HG03457 (cell line): ENCODE measurements around the gene EXT2.

Experiments used
- ATAC-seq: cut with Tn5 transposase; IDR thresholded peaks from one replicate; pipeline ENCODE4 v1.9.1; 2021; ENCODE audit warnings: moderate number of reproducible peaks; ENCODE audit not compliant: unreplicated experiment

Gene EXT2

DNA sequence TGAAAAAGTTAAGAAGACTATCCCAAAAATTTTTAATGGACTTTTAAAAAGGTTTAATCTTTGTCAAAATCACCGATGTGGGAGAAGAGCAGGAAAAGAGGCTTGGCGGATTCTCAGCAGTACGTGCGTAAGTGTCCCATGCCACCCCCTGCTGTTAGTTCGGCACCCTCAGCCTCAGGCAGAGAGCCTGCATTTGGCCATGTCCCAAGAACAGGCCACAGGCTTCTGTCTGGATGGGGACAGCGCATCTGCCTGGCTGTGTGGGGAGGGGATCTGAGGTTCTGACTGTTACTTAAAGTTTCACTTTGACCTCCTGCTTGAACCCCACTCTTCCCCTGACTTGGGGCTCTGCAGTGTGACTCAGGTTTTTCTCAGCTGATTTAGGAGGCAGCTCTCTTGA lies 35.3 kb downstream of the EXT2 start:
- no peak for ATAC-seq

DNA sequence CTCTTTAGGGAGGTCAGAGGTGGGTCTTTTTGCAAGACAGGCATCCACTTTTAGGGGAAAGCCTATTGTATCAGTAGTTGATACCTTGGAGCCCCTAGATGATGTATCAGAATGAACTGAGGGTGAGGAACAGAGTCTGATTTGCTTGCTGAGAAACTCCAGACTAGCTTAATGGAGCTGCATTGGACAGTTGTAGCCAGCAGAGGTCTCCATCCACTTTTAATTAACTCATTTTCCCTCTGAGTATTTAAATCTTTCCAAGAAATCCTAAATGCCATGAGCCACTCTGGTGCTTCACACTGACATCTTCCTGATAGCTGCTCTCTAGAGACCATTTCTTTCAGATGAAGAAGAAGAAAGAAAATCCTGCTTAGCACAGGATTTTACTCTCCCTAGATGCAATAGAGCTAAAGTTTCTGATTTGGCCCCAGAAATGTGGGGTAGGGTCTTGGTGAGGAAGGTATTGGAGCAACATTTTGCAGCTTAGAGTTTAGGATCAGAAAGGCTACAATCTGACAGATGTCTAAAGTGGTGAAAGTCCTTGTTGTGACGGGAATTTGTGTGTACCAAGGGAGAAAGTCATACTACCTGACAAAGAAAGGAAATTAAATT lies 38.0 kb downstream of the EXT2 start:
- ATAC-seq = no peak

DNA sequence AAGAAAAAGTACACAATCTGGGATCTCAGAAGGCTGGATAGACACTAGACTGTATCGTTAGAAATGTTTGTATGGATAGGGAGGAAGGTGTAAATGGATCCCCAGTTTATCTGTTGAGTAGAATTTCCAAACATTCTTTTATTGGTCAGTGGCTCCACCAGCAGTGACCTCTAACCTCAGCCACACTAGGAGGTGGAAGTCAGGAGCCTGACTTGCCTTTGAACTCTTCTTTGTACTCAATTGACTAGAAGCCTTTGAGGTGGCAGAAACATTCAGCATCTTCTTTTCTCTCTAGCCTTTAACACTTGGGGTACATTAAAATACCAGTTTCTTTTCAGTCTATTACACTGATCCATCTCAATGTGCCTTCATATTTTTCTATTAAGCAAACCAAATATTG lies 39.1 kb downstream of the EXT2 start:
- ATAC-seq = no peak

DNA sequence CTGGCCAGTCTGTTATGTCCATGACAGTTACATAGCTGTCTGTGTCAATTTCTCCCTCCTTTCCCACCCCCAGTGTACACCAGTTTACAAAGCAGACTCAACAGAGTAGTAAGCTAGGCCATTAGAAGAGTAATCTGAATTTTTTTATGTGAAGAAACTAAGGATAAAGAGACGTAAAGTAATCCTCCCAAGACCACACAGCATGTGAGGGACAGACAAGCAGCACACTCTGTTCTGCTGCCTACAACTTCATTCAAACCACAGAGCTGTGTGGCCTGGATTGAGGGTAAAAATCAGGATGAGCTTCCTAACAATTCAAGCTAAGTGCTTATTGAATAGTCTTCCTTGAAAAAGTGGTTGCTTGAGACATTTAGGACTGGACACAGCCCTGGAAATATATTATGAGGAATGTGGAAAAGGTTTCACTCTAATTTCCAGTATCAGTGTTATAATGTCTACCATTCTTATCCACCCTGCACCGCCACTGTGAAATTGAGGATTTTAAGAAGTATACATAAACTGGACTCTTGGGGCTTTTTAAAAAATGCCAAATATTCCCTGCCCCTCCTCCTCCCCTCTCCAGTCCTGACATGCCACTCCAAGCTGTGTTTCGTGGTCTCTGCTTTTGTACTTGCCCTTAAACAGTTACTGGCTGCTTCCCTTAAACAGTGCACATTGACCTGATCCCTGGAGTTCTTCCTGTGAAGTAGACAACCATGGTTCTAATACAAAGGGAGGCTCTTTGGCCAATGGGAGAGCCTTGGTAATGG lies 40.9 kb downstream of the EXT2 start:
- no peak for ATAC-seq

DNA sequence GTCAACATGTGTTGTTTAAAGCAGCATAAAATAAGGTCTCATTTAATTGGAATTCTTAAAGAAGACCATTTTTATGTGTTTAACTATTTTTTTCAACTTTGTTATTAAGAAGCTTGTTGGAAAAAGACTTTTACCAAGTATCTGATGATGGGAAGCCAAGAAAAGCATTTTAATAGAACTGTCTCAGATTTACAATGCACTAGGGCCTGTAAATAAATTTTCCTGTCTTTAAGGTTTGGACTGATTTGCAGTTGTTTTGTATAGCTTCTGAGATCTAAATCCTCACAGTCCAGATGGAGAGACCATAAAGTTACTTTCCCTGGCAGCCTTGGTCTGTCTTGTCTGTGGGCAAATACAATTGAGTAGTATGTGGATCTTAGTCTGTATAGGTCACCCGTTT lies 41.6 kb downstream of the EXT2 start:
- ATAC-seq = no peak

DNA sequence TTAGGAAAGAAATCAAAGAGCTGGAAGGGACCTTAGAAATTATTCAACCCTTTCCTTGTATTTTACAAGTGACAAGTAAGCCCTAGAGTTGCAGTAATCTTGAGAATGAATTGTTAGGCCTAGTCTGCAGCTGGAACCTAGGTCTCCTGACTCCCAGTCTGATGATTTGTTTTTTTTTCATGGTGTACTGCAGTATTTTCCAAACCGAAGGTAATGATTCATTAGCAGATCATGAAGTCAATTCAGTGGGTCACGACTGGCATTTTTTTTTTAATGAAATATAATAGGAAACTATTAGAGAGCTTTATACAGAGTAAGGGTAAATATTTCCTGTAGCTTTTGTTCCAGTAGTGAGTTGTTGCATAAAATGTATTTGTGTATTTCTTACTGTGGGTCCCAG lies 42.8 kb downstream of the EXT2 start:
- no peak for ATAC-seq

DNA sequence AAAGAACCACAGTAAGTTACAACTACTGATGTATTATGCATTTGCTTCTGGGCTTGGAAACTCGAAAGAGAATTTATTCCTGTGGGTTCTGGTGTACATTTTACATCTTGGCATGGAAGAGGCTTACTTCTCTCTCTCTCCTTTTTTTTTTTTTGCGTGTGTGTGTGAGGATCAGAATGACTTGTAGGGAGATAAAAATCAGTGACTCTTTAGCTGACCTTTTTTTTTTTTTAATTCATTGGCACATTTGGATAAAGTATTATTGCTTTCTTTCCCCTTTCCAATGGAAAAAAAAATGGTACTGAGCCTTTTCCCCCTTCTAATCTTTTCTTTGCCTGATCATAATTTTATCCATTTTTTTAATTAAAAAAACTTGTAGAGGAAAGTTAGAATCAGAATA lies 43.5 kb downstream of the EXT2 start:
- ATAC-seq = no peak

DNA sequence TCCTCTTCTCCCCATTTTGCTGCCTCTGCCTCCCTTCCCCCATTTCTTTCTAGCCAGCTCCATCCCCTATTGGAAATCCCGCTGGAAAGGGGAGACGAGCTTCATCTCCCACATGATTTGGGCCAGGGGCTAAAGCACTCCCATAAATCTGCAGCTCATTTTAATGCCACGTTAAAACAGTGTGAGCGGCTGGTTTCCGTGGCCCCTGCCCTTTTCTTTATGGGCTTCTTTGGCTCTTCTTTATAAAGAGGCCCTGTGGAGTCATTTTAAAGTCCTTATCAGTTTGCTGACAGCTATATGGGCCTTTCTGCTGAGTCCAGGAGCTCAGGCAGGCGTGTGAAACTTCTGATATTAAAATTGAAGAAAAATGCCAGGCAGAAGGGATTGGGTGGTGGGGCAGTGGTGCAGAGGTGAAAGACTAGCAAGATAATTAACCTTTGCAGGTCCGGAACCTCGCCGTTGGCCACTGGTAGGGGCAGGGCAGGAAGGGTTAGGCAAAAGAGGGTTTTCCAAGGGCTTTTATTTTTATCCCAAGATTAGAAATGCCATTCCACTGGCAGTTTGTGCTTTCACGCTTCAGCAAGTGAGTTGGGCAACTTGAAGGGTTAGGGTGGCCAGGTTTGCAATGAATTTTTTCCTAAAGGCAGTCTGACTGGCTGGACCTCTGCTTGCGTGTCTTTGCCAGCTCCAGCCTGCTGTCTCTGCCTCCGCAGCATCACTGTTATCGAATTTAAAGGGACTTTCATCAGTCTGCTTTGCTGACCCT lies 44.3 kb downstream of the EXT2 start:
- ATAC-seq = no peak

DNA sequence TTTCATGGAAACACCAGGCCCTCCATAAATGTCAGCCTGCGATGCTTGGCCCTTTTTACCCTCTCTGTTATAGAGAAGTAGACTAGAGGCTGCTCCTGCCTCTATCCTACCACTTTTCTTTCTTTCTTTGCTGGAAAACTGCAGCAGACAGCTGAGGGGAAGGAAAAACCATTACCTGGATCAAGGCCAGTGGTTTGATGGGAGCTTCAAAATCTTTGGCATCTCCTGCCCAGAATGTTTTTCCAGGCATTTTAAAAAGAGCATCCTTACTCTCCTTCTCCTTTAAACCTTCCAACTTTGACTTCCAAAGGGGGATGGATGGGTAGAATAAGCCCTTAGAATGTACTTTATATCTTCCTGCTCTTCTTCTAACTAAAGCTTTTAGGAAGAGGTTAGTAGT lies 44.9 kb downstream of the EXT2 start:
- no peak for ATAC-seq

DNA sequence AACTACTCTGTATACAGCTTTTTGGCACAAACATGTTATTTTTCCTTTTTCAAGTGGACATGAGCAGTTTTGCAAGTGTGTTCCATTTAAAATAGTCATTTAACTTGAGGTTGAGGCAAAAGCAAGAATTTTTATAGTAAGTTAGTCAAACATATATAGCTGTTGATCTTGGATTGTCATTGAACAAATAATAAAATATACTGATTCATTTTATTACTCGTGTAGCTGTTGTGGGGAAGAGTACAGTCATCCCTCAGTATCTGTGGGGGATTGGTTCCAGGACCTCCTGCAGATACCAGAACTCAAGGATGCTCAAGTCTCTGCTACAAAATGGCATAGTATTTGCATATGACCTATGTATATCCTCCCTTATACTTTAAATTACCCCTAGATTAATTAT lies 45.3 kb downstream of the EXT2 start:
- ATAC-seq = no peak

DNA sequence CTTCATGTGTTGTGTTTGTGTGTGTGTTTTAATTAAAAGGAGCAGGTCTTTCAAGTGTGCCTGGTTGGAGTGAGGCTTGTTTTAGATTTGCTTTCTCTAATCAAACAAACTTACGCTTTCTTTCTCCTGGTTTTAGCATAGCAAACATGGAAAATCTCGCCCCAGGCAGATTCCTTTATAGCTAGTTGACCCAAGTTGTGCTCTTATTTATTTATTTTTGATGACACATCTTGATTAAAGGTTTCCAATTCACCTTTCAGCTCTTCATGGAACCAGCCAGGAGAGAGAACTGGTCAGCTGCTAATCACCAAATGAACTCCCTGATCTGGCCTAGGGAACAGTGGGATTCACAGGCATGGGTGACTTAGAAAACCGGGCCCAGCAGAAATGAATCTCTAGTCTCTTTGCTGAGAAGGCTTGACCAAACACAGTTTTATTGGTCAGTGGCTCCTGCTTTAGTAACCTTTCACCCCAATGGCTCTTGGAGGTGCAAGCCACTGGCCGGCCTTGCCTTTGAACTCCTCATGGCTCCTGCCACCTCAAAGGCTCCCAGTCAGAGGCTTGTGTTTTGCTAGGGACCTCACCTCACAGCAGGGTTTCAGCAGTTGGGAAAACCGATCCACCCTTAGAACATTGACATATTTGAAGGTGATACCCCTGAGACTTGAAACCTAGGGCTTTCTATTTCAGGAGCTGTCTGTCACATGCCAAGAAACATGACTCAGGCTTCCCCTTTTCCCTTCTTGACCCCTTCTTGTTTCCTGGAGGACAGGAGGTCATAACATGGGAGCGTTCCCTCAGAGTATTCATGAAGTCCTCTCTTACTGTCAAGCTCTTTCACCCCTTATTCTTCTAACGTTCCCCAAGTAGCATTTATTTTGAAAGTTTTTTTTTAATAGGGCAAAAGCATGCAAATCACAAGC lies 48.8 kb downstream of the EXT2 start:
- ATAC-seq = no peak

DNA sequence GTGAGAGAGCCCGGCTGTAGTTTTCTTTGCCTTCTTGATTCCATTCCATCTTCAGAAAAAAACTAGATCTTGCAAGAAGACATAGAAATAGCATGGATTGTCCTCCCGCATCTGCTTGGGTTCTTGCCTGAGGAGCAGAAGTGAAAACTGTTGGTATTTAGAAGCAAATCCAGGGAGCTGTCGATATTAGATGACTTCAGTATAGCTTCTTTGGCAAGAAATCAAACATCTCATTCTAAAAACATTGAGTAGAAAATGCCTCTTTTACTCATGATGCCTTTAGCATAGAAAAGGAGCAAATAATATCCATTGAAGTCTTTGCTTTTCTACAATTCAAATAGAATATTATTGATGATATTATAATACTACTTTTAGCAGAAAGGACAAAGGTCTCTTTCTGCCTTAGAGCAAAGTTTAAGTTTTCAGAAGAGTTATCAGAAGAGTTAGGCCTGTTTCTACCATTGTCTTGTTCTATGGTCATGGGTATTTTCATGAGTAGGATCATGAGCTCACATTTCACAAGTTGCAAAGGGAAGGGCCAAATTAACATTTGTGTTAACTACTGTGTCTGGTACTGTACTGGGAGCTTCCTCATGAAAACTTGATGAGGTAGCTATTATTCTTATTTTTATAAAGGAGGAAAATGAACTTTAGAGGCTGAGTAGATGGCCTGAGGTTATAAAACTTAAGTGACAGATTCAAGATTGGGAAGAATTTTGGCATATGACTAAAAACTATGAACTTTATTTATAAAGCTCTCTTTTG lies 49.7 kb downstream of the EXT2 start:
- no peak for ATAC-seq

DNA sequence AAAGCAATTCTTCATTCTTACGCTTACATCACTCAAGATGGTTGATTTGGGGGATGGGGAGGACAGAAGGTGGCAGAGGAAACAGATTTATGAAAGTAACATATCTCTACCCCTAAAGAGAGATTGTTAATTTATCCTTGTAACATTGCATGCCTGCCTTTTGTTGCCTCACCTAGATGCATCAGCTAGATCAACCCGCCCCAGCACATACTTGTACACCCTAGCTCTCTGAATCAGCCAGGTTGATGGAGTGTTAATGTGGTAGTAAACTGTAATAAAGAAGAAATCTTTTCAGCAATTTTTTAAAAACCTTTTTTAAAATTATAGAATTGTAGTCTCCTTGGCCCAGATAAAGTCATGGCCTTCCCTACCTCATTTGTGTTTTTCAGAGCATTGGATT lies 51.5 kb downstream of the EXT2 start:
- ATAC-seq = no peak

DNA sequence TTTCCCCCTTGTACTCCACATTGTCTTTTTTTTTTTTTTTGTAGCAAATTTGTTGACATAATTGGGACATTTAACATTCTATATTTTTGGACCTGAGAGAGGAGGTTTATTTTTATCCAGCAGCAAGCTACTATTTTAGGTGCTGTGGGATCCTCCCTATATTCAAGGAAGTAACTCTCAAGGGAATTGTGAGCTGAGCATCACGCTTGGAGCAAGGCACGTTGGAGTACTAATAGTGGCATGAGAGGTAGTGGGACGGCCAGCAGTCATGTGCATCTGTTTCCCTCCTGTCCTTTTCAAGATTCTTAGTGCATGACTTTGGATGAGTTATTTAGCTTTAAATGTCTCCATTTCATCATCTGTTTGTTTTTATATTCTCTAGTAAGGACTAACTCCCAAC lies 52.3 kb downstream of the EXT2 start:
- ATAC-seq = no peak

DNA sequence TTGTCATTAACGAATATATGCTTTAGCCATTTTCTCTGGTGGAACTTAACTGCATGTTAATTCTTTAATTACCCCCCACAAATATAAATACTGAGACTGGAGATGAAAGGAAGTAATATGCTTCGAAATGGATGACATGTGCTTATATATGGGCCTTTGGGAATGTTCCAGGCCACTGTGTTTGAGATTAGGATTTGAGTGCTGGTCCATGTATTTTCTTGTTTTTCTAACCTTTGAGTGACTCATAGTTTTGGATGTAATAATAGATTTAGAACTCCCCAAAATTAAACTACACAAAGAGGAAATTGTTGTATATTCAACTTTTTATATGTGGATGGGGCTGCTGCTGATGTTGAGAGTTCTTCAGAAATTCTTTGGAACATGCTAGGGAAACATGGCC lies 54.2 kb downstream of the EXT2 start:
- ATAC-seq = no peak

DNA sequence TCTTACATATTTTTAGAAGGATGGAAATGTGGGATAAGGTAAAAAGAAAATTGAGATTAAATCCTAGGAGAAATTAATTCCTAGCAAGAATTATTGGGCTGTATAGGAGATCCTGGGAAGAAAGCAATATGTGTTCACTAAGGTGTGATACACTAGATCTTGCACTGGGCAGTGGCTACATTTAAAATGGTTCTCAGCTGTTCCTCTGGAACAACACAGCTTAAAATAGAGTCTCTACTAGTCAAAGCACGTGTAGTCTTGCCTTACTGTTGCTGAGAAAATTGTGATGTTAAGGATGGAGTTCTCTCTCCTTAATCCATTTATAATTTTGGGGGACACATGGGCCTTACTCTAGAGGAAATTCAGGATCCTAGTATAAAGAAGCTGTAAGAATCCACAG lies 54.9 kb downstream of the EXT2 start:
- no peak for ATAC-seq

DNA sequence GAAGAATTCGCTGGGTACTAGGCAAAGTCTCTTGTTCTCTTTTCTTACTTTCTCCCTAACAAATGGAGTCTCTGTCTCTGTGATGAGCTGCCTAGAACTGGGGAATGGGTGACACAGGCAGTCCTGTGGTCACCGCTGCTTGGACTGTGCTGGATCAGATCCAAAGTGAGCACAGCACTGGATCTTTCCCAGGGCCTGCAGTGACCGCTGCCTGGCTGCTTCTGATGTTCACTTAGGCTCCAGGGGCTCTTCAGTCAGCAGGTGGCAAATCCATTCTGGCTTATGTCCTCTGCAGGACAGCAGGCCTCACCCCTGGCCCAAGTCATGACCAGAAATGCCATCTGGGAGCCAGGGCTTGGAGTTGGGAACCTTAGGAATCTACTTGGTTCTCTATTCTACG lies 61.5 kb downstream of the EXT2 start:
- ATAC-seq = no peak

DNA sequence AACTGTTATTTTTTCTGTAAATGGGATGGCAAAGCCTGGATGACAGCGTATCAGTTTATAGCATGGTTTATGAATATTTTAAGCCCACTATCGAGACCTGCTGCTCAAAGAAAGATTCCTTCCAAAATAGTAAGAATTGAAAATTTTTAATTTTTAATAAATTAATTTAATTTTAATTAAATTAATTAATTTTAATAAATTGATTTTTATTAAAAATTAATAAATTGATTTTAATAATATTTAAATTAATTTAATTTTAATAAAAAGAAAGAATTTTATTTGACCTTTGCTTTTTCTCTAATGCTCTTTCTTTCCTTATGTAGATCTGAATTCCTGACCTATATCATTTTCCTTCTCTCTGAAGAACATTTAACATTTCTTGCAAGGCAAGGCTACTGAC lies 62.9 kb downstream of the EXT2 start:
- ATAC-seq = no peak

DNA sequence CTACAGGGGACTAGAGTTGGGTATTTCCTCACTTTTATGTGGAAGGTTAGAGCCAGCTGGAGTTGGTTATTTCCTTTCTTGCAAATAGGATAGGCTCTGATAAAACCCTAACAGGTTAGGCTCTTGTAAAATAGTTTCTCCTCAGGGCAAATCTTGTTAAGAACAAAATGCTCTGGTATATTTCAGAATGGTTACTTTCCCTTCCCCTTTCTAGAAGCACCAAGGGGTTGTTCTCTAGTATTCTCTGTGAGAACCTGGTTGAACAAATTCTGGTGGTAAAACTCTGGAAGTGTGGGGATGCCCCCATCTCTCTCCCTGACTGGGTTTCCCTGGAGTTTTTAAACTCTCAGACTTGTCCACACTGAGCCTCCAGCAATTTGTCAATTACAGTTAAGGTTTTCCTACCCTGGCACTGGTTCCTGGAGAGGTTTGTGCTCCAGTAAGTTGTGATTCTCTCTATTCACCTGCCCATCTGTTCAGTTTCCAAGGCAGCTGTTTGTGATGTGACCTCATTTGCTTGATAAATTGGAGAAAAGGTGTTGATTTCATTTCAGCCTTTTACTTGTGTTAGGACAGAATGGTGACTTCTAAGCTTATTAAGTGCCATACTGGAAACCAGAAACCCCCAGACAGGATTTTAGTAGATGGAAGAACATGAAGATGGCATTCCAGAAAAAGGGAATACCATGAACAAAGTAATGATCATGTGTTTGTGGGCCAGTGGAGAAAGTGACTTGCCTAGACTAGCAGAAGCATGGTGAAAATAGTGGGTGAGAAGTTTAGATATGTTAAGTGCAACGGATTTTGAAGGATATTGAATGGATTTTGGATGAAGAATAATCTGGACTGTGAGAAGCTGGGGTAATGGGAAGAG lies 64.6 kb downstream of the EXT2 start:
- no peak for ATAC-seq
